ENCODE results near the gene VRTN.
"Not testable (repeated sequence)": the region's sequence is repeated elsewhere in the genome, so short reads cannot be mapped to it uniquely, and the experiment has no call there.

The VRTN gene

GRCh38 chr14:74350211-74350927 is 2.1 kb downstream of the VRTN start:
- no peak for FAIRE-seq

- FAIRE-seq, result no peak
These were observed 2.7 kb downstream of the VRTN start for GRCh38 chr14:74350928-74351323.

DNA sequence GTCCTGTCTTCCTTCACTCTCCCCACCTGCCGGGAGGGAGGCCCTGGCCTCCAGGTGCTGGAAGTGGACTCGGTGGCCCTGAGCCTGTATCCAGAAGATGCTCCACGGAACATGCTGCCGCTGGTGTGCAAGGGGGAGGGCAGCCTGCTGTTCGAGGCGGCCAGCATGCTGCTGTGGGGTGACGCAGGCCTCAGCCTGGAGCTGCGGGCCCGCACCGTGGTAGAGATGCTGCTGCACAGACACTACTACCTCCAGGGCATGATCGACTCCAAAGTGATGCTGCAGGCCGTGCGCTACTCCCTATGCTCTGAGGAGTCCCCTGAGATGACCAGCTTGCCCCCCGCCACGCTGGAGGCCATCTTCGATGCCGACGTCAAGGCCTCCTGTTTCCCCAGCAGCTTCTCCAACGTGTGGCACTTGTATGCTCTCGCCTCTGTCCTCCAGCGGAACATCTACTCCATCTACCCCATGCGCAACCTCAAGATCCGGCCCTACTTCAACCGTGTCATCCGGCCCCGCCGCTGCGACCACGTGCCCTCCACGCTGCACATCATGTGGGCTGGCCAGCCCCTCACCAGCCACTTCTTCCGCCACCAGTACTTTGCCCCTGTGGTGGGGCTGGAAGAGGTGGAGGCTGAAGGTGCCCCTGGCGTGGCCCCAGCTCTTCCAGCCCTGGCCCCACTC is 8.8 kb downstream of the VRTN start:
- FAIRE-seq, result no peak

GRCh38 chr14:74357585-74357984 is 9.3 kb downstream of the VRTN start:
- no peak for FAIRE-seq

DNA sequence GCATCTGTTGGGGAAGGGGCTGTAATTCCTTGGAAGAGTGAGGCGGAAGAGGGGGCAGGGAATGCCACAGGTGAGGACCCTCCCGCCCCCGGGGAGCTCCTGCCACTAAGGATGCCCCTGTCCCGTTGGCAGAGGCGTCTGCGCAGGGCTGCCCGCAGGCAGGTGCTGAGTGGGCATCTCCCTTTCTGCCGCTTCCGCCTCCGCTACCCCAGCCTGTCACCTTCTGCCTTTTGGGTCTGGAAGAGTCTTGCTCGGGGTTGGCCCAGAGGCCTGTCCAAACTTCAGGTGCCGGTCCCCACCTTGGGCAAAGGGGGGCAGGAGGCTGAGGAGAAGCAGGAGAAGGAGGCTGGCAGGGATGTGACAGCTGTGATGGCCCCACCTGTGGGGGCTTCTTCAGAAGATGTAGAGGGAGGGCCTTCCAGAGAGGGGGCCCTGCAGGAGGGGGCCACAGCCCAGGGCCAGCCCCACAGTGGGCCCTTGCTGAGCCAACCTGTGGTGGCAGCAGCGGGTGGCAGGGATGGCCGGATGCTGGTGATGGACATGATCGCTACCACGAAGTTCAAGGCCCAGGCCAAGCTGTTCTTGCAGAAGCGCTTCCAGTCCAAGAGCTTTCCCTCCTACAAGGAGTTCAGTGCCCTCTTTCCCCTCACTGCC is 10.0 kb downstream of the VRTN start:
- FAIRE-seq, result no peak

DNA sequence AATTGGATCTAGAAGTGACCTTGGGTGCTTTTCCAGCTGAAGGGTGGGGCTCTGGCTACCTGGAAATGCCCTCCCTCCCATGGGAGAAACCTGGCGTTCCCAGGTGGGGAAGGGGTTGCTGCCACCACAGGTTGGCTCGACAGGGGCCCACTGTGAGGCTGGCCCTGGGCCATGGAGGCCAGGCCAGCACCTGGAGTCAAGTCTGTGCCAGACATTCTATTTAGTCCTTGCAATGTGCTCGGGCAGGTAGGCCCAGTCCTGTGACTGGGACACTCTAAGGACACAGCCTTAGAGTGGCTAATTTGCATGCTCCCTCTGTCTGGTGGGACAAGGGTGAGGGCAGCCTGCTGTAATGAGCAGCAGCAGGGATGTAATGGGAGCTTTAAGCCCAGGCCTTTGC is 11.9 kb downstream of the VRTN start:
- no peak for FAIRE-seq

DNA sequence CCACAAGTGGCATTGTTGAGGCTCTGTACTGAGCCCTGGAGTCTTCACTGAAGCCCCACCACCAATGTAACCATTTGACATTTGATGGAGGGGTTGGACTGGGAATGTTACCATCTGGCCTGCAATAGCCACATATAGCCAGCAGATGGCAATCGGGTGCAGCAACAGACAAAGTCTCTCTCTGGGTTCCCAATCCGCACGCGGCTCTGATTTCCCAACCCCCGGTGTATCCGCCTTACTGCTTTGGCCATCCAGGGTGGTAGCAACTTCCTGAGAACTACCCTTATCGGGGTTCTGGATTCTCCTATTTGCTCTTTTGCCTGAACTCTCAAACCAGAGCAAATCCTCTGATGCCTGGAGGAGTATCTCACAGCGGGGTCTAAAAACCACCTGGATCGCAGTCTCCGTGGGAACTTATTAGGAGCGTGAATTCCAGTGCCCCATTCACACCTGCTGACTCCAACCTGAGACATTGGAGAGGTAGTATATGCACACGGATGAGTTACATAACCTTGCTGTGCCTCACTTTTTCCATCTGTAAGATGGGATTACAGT is 14.2 kb downstream of the VRTN start:
- FAIRE-seq, result peak; percentile 81

GRCh38 chr14:74364271-74364880 is 16.1 kb downstream of the VRTN start:
- FAIRE-seq, result no peak

GRCh38 chr14:74368026-74368425 is 19.8 kb downstream of the VRTN start:
- no peak for FAIRE-seq

DNA sequence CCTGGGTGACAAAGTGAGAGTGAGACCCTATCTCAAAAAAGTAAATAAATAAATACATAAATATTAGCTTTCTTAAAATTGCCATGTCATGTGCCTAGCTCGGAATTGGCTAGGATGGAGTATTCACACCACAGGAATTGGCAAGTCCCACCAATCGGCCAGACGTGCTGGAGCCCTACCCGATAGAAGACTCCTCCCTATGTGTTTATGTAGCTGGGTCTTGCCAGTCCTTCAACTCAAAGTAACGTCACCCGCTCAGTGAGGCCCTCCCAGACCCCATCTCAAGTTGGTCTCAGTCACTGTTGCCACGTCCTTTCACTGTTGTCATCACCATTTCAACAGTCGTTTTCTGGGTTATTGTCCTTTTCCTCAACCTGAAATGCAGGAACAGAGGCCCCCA is 20.2 kb downstream of the VRTN start:
- FAIRE-seq, result no peak

DNA sequence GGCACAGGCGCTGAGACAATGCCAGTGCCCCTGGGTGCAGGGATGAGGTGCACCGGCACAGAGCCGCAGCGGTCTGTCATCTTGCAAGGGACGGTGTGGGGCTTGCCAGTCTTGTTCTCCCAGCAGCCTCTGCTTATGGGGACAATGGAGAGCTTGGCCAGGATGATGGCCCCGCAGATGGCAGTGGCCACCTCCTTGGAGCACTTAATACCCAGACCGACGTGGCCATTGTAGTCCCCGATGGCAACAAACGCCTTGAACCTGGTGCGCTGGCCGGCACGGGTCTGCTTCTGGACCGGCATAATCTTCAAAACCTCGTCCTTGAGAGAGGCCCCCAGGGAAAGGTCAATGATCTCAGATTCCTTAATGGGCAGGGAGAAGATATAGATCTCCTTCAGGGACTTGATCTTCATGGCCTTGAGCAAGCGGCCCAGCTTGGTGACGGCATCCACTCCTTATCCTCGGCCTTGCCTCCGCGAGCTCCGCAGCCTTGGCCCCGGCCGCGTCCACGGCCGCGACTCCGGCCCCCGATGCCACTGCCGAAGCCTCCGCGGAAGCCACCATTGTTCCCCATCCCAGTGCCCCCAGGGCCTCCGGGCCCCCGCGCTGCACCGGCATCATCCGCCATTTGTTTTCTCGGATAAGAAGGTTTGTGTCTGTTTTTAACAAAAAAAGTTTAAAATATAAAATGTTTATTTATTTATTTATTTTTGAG is 29.9 kb downstream of the VRTN start:
- no peak for FAIRE-seq

- FAIRE-seq, result no peak
These were observed 31.9 kb downstream of the VRTN start for GRCh38 chr14:74380172-74380571.

GRCh38 chr14:74380845-74381244 is 32.6 kb downstream of the VRTN start:
- no peak for FAIRE-seq

DNA sequence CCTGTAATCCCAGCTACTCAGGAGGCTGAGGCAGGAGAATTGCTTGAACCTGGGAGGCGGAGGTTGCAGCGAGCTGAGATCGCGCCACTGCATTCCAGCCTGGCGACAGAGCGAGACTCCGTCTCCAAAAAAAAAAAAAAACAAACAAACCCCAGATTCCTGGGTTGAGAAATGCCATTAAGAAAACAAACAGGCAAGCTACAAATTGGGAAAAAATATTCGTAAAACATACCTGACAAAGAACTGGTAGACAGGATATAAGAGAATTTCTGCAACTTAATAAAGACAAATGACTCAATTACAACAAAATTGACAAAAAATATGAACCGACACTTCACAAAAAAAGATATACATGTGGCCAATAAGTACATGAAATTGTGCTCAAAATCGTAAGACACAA is 33.3 kb downstream of the VRTN start:
- not testable (repeated sequence) for FAIRE-seq

DNA sequence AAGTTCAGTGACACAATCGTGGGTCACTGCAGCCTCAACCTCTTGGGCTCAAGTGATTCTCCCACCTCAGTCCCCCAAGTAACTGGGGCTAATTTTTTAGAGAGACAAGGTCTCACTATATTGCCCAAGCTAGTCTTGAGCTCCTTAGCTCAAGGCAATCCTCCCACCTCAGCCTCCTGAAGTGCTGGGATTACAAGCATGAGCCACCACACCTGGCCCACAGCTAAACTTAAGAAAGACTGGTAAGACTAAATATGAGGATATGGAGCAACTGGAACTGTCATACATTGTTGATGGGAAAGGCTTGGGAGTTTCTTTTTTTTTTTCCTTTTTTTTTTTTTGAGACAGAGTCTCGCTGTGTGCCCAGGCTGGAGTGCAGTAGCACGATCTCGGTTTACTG is 34.0 kb downstream of the VRTN start:
- no peak for FAIRE-seq

DNA sequence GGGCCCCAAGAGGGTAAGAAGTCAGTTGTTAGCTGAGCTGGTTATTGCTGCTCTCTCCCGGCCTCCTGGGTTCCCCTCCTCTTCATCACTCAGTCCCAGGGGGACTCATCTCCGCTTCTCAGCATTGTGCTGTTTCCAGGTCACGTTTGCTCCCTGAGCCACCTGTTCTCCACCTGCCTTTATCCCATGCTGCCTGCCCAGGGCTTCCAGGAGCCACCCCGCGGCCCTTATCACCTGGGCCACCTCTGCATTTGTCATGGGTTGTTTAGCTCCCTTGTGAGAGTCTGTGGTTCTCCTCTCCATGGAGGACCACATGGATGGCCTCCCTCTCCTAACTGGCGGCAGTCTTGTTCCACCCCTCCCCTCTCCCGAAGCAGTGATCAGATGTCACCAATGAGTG is 41.7 kb downstream of the VRTN start:
- no peak for FAIRE-seq

GRCh38 chr14:74390505-74390904 is 42.2 kb downstream of the VRTN start:
- FAIRE-seq, result not testable (repeated sequence)

GRCh38 chr14:74391479-74391878 is 43.2 kb downstream of the VRTN start:
- no peak for FAIRE-seq

DNA sequence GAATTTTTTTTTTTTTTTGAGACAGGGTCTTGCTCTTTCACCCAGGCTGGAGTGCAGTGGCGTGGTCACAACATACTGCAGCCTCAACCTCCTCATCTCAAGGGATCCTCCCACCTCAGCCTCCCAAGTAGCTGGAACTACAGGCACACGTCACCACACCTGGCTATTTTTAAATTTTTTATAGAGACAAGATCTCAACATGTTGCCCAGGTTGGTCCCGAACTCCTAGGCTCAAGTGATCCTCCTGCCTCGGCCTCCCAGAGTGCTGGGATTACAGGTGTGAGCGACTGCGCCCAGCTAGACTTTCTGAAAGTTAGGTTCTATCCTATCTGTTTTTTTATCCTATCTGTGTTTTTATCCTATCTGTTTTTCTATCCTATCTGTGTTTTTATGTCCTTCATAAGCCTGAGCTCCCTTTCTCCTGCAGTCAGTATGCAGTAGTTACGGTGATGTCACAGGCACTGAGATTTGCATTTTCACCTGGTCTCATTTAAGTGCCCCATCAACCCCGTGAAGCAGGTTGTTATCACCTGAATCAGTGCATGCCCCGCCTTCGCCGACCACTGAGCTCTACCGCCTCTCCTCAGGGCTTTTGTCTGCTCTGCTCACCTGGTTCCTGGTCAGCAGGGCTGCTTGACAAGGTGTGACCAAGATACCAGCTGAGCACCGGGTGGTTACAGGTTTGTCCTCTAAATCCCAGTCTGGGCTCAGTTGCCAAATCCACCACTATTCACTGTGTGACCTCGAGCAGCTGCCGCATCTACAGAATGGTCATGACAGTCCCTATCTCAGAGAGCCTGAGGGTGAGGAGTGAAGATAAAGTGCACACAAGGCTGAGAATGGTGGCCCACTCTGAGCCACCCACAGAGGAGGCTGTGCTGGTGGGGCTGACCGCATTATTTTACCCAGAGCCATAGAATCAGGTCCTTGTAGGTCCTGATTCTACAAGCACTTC is 44.6 kb downstream of the VRTN start:
- no peak for FAIRE-seq

DNA sequence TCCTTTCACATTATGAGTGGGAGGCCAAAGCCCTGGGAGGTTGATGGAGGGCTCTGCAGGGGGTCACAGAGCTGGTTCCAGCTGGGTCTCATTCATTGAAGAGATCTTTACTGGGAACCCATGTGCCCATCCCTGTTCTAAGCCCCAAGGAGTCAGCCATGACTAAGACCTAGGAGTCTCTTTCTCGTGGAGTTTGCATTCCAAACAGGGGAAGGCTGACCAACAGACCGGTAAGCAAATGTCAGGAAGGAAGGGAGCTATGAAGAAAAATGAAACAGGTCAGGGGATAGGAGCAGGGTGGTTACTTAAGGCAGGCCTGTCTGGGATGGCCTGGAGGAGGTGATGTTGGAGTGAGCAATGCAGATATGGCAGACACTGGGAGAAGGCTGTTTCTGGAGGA is 46.3 kb downstream of the VRTN start:
- FAIRE-seq, result no peak

GRCh38 chr14:74395094-74395493 is 46.8 kb downstream of the VRTN start:
- no peak for FAIRE-seq
